ENCODE results near the gene SLC17A1.

SLC17A1 gene

GRCh38 chr6:25831532-25832306 lies at the start of gene SLC17A1:
TSS of gene SLC17A1 (minus strand) at chr6:25832052. CDS start at chr6:25830557, 1,495 bp downstream.
- no peak for DNase-seq (ENCODE audit: low read depth)

GRCh38 chr6:25880601-25881000 lies 48.7 kb upstream of the SLC17A1 start:
- no peak for DNase-seq (ENCODE audit: low read depth)

GRCh38 chr6:25878721-25879322 lies 47.0 kb upstream of the SLC17A1 start:
- no peak for DNase-seq (ENCODE audit: low read depth)

GRCh38 chr6:25875926-25876602 lies 44.2 kb upstream of the SLC17A1 start:
- no peak for DNase-seq (ENCODE audit: low read depth)

- no peak for DNase-seq (ENCODE audit: low read depth)
Observed at GRCh38 chr6:25875563-25875905, 43.7 kb upstream of the SLC17A1 start.

GRCh38 chr6:25874822-25875562 lies 43.1 kb upstream of the SLC17A1 start:
- DNase-seq (ENCODE audit: low read depth): no peak

GRCh38 chr6:25874118-25874517 lies 42.3 kb upstream of the SLC17A1 start, which contains the start of gene SLC17A3:
TSS of gene SLC17A3 (minus strand) at chr6:25874243. CDS start at chr6:25868387, 5,856 bp downstream.
- DNase-seq (ENCODE audit: low read depth): no peak

GRCh38 chr6:25872814-25873213 lies 41.0 kb upstream of the SLC17A1 start:
- DNase-seq (ENCODE audit: low read depth): no peak

- no peak for DNase-seq (ENCODE audit: low read depth)
Observed at GRCh38 chr6:25869840-25870239, 38.0 kb upstream of the SLC17A1 start.

GRCh38 chr6:25868436-25869183 lies 36.8 kb upstream of the SLC17A1 start:
- no peak for DNase-seq (ENCODE audit: low read depth)

- no peak for DNase-seq (ENCODE audit: low read depth)
Observed at GRCh38 chr6:25866011-25866410, 34.2 kb upstream of the SLC17A1 start.

GRCh38 chr6:25863360-25863759 lies 31.5 kb upstream of the SLC17A1 start:
- no peak for DNase-seq (ENCODE audit: low read depth)

GRCh38 chr6:25862199-25862598 lies 30.3 kb upstream of the SLC17A1 start:
- DNase-seq (ENCODE audit: low read depth): no peak

- DNase-seq (ENCODE audit: low read depth): no peak
Observed at GRCh38 chr6:25852756-25853155, 20.9 kb upstream of the SLC17A1 start.

GRCh38 chr6:25851961-25852360 lies 20.1 kb upstream of the SLC17A1 start:
- no peak for DNase-seq (ENCODE audit: low read depth)

GRCh38 chr6:25844518-25844917 lies 12.7 kb upstream of the SLC17A1 start:
- no peak for DNase-seq (ENCODE audit: low read depth)

- no peak for DNase-seq (ENCODE audit: low read depth)
Observed at GRCh38 chr6:25842526-25842925, 10.7 kb upstream of the SLC17A1 start.

GRCh38 chr6:25835442-25836283 lies 3.8 kb upstream of the SLC17A1 start:
- DNase-seq (ENCODE audit: low read depth): no peak

- DNase-seq (ENCODE audit: low read depth): no peak
Observed at GRCh38 chr6:25834950-25835349, 3.1 kb upstream of the SLC17A1 start.

- no peak for DNase-seq (ENCODE audit: low read depth)
Observed at GRCh38 chr6:25833136-25833535, 1.3 kb upstream of the SLC17A1 start.

GRCh38 chr6:25832670-25833069 lies 818 bp upstream of the SLC17A1 start:
- no peak for DNase-seq (ENCODE audit: low read depth)
